IMR-90 (cell line): ENCODE results near the gene KLLN. TPM values are rescaled to one million over a fixed set of nuclear protein-coding genes. Genes with fewer than 3 reads are reported as not detected.

Source experiments
- ATAC-seq: fragments of 200-7000 bp; cut with Tn5 transposase; 2 replicates; pipeline ENCODE4 v1.9.1; 2020; ENCODE audit warnings: low read depth, mild to moderate bottlenecking, moderate library complexity
- BruUV-seq: library from RNA; stranded (reverse); fragments of 400-500 nt; replicated peaks from 2 replicates; lab custom pipeline; 2021; lab: Mats Ljungman, UMichigan
- CTCF ChIA-PET: fragments of 300-600 bp; formaldehyde crosslinking; extraction: SDS; loops from one replicate; lab custom pipeline; 2021; ENCODE audit warnings: antibody characterized with exemption; lab: Yijun Ruan, JAX
- POLR2A ChIA-PET: fragments of 300-600 bp; sonication (Branson Sonifier 250); formaldehyde crosslinking; loops from one replicate; lab custom pipeline; 2022; ENCODE audit warnings: antibody characterized with exemption; ENCODE audit not compliant: unreplicated experiment; lab: Charles Lee
- DNase-seq: peaks from one replicate; pipeline ENCODE4 v3.0.0; 2013
- H2AFZ ChIP-seq: replicated peaks from 2 replicates; pipeline ENCODE3; 2013; ENCODE audit warnings: low read length, mild to moderate bottlenecking; ENCODE audit not compliant: poor library complexity
- H2AK5ac ChIP-seq: 2 replicates; pipeline ENCODE4 v1.6.1; 2013; ENCODE audit warnings: low read depth, low read length, inconsistent platforms
- H2AK9ac ChIP-seq: replicated peaks from 2 replicates; pipeline ENCODE3; 2013; ENCODE audit warnings: mild to moderate bottlenecking, low read depth, low read length, moderate library complexity; ENCODE audit not compliant: poor library complexity
- H2BK120ac ChIP-seq: 2 replicates; pipeline ENCODE4 v1.6.1; 2013; ENCODE audit warnings: low read depth, low read length, inconsistent platforms
- H2BK15ac ChIP-seq: 3 replicates; pipeline ENCODE4 v1.6.1; 2013; ENCODE audit warnings: low read depth, low read length, inconsistent platforms
- H2BK20ac ChIP-seq: 2 replicates; pipeline ENCODE4 v1.6.1; 2013; ENCODE audit warnings: low read depth, mild to moderate bottlenecking, inconsistent platforms, low read length, moderate library complexity
- H2BK5ac ChIP-seq: 2 replicates; pipeline ENCODE4 v1.6.1; 2013; ENCODE audit warnings: mild to moderate bottlenecking, low read depth, low read length, inconsistent platforms; ENCODE audit not compliant: poor library complexity, severe bottlenecking
- H3K14ac ChIP-seq: replicated peaks from 2 replicates; pipeline ENCODE4 v1.6.1; 2013; ENCODE audit warnings: low read depth, low read length, inconsistent platforms
- H3K18ac ChIP-seq: 2 replicates; pipeline ENCODE4 v1.6.1; 2013; ENCODE audit warnings: low read depth, low read length, control low read depth
- H3K23ac ChIP-seq: 2 replicates; pipeline ENCODE4 v1.6.1; 2013; ENCODE audit warnings: low read depth, low read length, inconsistent platforms
- H3K27ac ChIP-seq: 2 replicates; pipeline ENCODE4 v1.5.1; 2013; ENCODE audit warnings: mild to moderate bottlenecking, control low read depth, low read length; ENCODE audit not compliant: insufficient read depth
- H3K27me3 ChIP-seq: 2 replicates; pipeline ENCODE4 v1.6.1; 2013; ENCODE audit warnings: low read length; ENCODE audit not compliant: control insufficient read depth, insufficient read depth
- H3K36me3 ChIP-seq: 2 replicates; pipeline ENCODE4 v1.6.1; 2013; ENCODE audit warnings: low read length, mixed read lengths; ENCODE audit not compliant: control insufficient read depth, insufficient read depth
- H3K4ac ChIP-seq: 2 replicates; pipeline ENCODE4 v1.6.1; 2013; ENCODE audit warnings: low read depth, low read length, inconsistent platforms
- H3K4me1 ChIP-seq: 2 replicates; pipeline ENCODE4 v1.6.1; 2013; ENCODE audit warnings: low read length, mixed read lengths; ENCODE audit not compliant: control insufficient read depth, insufficient read depth
- H3K4me2 ChIP-seq: 2 replicates; pipeline ENCODE4 v1.6.1; 2013; ENCODE audit warnings: low read depth, mild to moderate bottlenecking, control low read depth, low read length, moderate library complexity
- H3K4me3 ChIP-seq: 2 replicates; pipeline ENCODE4 v1.5.1; 2013; ENCODE audit warnings: low read depth, mild to moderate bottlenecking, control low read depth, low read length, moderate library complexity; ENCODE audit not compliant: insufficient read depth
- H3K56ac ChIP-seq: 2 replicates; pipeline ENCODE4 v1.6.1; 2013; ENCODE audit warnings: low read length, inconsistent platforms; ENCODE audit not compliant: insufficient read depth; ENCODE audit errors: extremely low read depth
- H3K79me1 ChIP-seq, 2 experiments: 2 replicates each; pipeline ENCODE4 v1.6.1; 2013; ENCODE audit warnings: low read length in 2 of 2, inconsistent platforms in 1 of 2, low read depth in 1 of 2
- H3K9ac ChIP-seq: 2 replicates; pipeline ENCODE4 v1.6.1; 2013; ENCODE audit warnings: low read depth, low read length, control low read depth
- H3K9me1 ChIP-seq: 2 replicates; pipeline ENCODE4 v1.6.1; 2013; ENCODE audit warnings: low read length, inconsistent platforms; ENCODE audit not compliant: insufficient read depth
- H3K9me3 ChIP-seq: 2 replicates; pipeline ENCODE4 v1.6.1; 2013; ENCODE audit warnings: low read length; ENCODE audit not compliant: control insufficient read depth, insufficient read depth
- H4K20me1 ChIP-seq: 2 replicates; pipeline ENCODE4 v1.6.1; 2013; ENCODE audit warnings: low read length, inconsistent platforms; ENCODE audit not compliant: insufficient read depth
- H4K5ac ChIP-seq: 2 replicates; pipeline ENCODE4 v1.6.1; 2013; ENCODE audit warnings: mild to moderate bottlenecking, low read depth, low read length, control low read depth
- H4K8ac ChIP-seq, 2 experiments: 2 replicates each; pipeline ENCODE4 v1.6.1; 2013; ENCODE audit warnings: low read depth in 2 of 2, low read length in 2 of 2, control low read depth in 1 of 2, inconsistent platforms in 1 of 2
- H4K91ac ChIP-seq: 2 replicates; pipeline ENCODE4 v1.6.1; 2013; ENCODE audit warnings: low read depth, low read length, inconsistent platforms; ENCODE audit not compliant: insufficient read depth
- BHLHE40 ChIP-seq: fragments of 150-350 bp; IDR thresholded peaks from 2 replicates; pipeline ENCODE4 v1.6.1; 2016; ENCODE audit warnings: mild to moderate bottlenecking, low read depth, low read length
- CEBPB ChIP-seq: IDR thresholded peaks from 2 replicates; pipeline ENCODE4 v1.6.1; 2012; ENCODE audit warnings: low read depth, low read length, improper control_type of control experiment
- FOS ChIP-seq: fragments of 150-350 bp; IDR thresholded peaks from 2 replicates; pipeline ENCODE4 v1.6.1; 2016; ENCODE audit warnings: low read depth, low read length
- USF2 ChIP-seq: fragments of 150-350 bp; IDR thresholded peaks from 2 replicates; pipeline ENCODE4 v1.6.1; 2017; ENCODE audit warnings: mild to moderate bottlenecking, antibody characterized with exemption, low read length, low read depth
- WGBS, 2 experiments: methylation state at CpG; one replicate each; pipeline versions ENCODE4 v1.1.5 to v1.1.7; 2013; ENCODE audit warnings: missing lambda C conversion rate in 2 of 2; ENCODE audit not compliant: insufficient read length in 1 of 2; ENCODE audit errors: extremely low coverage in 2 of 2; 5-methylcytosine and 5-hydroxymethylcytosine counted together
- dilution Hi-C: fragments of 300-500 bp; cut with HindIII; formaldehyde crosslinking; loops from one replicate; pipeline ENCODE4 v1.14.3; 2018; ENCODE audit warnings: low sequenced_read_pairs; ENCODE audit not compliant: unreplicated experiment
- in situ Hi-C: fragments of 300-500 bp; cut with MboI; formaldehyde crosslinking; loops from 3 replicates; pipeline ENCODE4 v1.14.3; 2019; ENCODE audit warnings: low sequenced_read_pairs, inconsistent platforms, mixed read lengths
- intact Hi-C: fragments of 100-400 bp; cut with micrococcal nuclease; formaldehyde crosslinking; loops from 2 replicates; pipeline ENCODE4 v1.10.0; 2022
- polyA plus RNA-seq, 3 experiments: library from polyadenylated mRNA; depleted of rRNA; stranded (reverse); fragments of >200 nt; gene quantifications; 2 replicates each; pipeline ENCODE4 v1.2.3, GENCODE V29; 2012; ENCODE audit warnings: low replicate concordance in 1 of 3
- total RNA-seq: library from RNA; depleted of rRNA; stranded (reverse); fragments of >200 nt; gene quantifications from 2 replicates; pipeline ENCODE4 v1.2.3, GENCODE V29; 2012

The KLLN gene
- total and polyA plus RNA-seq, 2 of the 4 experiments (the other 2 are of a cell fraction), result 0.36 TPM

GRCh38 chr10:87865241-87865881 is 2.0 kb upstream of the KLLN start (continued):
- TF ChIP-seq USF2, result no peak
- no peak for TF ChIP-seq FOS

GRCh38 chr10:87864496-87865059 is 1.2 kb upstream of the KLLN start:
- H3K4me1 ChIP-seq, result 0 out of 2 replicates have a peak, but pooled peaks cover 1% of the 10 kb centered on the region
- 0 out of 3 replicates have a peak overlapping the region, but pooled peaks have one; percentile 4 for H2BK15ac ChIP-seq
- H3K9ac ChIP-seq, result peak overlapping the region; percentile 100
- H2AK9ac ChIP-seq, result peak overlapping the region; percentile 18
- no peak for DNase-seq
- H2BK20ac ChIP-seq, result peak overlapping the region; percentile 2; the same call in 1 of the 2 replicates
- POLR2A ChIA-PET, result no interaction called here
- H4K91ac ChIP-seq, result peak overlapping the region; percentile 54
- dilution Hi-C loops (no loop called here), in situ Hi-C loops (loop anchor here (5.0 kb wide), 1 partner anchor 523 kb away; no protein-coding TSS in a partner anchor), intact Hi-C loops (loop anchor here (5.0 to 10.0 kb wide), 7 partner anchors 73 to 410 kb away; no protein-coding TSS in a partner anchor)
- H2BK120ac ChIP-seq, result peak overlapping the region; percentile 23; the same call in 1 of the 2 replicates
- peak overlapping the region; percentile 91 for H3K27ac ChIP-seq
- TF ChIP-seq CEBPB, result peak; percentile 82
- no peak for TF ChIP-seq BHLHE40
- H3K4me3 ChIP-seq, result peak overlapping the region; percentile 73
- no peaks in the 10 kb centered on the region for H3K9me1 ChIP-seq
- H3K14ac ChIP-seq, result peak overlapping the region; percentile 94
- H3K9me3 ChIP-seq, result no peaks in the 10 kb centered on the region
- peak overlapping the region; percentile 4 to 61; a peak in 3 of 4 replicates for H4K8ac ChIP-seq
- WGBS, 2 experiments, result 0% methylated on average over 4 of the region's 16 CpGs; no CpG with 5 or more reads in 1 of the 2 experiments
- H3K18ac ChIP-seq, result peak overlapping the region; percentile 79
- peak overlapping the region; percentile 91 for H2BK5ac ChIP-seq
- peak overlapping the region; percentile 94 for H3K23ac ChIP-seq
- H4K20me1 ChIP-seq, result peaks cover 44% of the 10 kb centered on the region; the same call in 1 of the 2 replicates
- peak overlapping the region; percentile 16 for H2AK5ac ChIP-seq
- no peak overlapping the region for H2AFZ ChIP-seq
- peak overlapping the region; percentile 98 for H3K56ac ChIP-seq
- peak overlapping the region; percentile 97 for H3K4me2 ChIP-seq
- no peaks in the 10 kb centered on the region for H3K36me3 ChIP-seq
- BruUV-seq, result no TSS peak
- CTCF ChIA-PET, result interaction anchor here (0.6 to 1.0 kb wide), 2 partner anchors 525 to 701 kb away, joined by 3 read pairs; no protein-coding TSS in a partner anchor
- H3K27me3 ChIP-seq, result no peaks in the 10 kb centered on the region
- H3K4ac ChIP-seq, result peak overlapping the region; percentile 44
- peaks cover 0 to 10% of the 10 kb centered on the region in 2 experiments; a peak in 1 of 4 replicates for H3K79me1 ChIP-seq
- H4K5ac ChIP-seq, result peak overlapping the region; percentile 69; the same call in 1 of the 2 replicates
- ATAC-seq, result no peak
